A549 (cell line): Measurements from ENCODE around the gene PTH2. TPM values are rescaled to one million over a fixed set of nuclear protein-coding genes. Genes with fewer than 3 reads are reported as not detected.

ENCODE experiments used
- ATAC-seq, 2 experiments: fragments of 200-7000 bp in 1 of 2; fragments of >200 bp in 1 of 2; cut with Nextera tagmentation in 1 of 2; cut with Tn5 transposase in 1 of 2; 3 replicates each; pipeline versions ENCODE4 v1.8.0 to v1.9.1; 2018 to 2020; ENCODE audit warnings: mild to moderate bottlenecking in 1 of 2, moderate library complexity in 1 of 2
- CTCF ChIA-PET: fragments of 300-600 bp; sonication (Branson Sonifier 250); formaldehyde crosslinking; extraction: SDS; loops from one replicate; lab custom pipeline; 2021; ENCODE audit warnings: antibody characterized with exemption, inconsistent platforms; lab: Yijun Ruan, JAX
- POLR2A ChIA-PET: fragments of 350-600 bp; formaldehyde crosslinking; extraction: SDS; loops from one replicate; lab custom pipeline; 2021; ENCODE audit warnings: antibody characterized with exemption, inconsistent platforms; lab: Yijun Ruan, JAX
- DNase-seq, 2 experiments: peaks; one replicate each; pipeline versions ENCODE4 v3.0.0 to v3.0.0-alpha.2; 2011 to 2016; ENCODE audit warnings: low read depth in 1 of 2, low spot score in 1 of 2
- FAIRE-seq: peaks from 2 replicates; lab custom pipeline; 2011; peaks lifted over from hg19 to GRCh38; lab: Jason Lieb, UNC
- H3K27ac ChIP-seq, 2 experiments: fragments of >200 bp; sonication (Bioruptor Twin); formaldehyde crosslinking; 3 replicates each; pipeline ENCODE4 v1.5.1; 2016 to 2017
- H3K4me1 ChIP-seq: fragments of >200 bp; sonication (Bioruptor Twin); formaldehyde crosslinking; 3 replicates; pipeline ENCODE4 v1.6.1; 2016
- H3K4me2 ChIP-seq: fragments of >200 bp; sonication (Bioruptor Twin); formaldehyde crosslinking; 3 replicates; pipeline ENCODE4 v1.6.1; 2016
- H3K4me3 ChIP-seq: fragments of >200 bp; sonication (Bioruptor Twin); formaldehyde crosslinking; 3 replicates; pipeline ENCODE4 v1.5.1; 2016
- H3K9me3 ChIP-seq: fragments of >200 bp; sonication (Bioruptor Twin); formaldehyde crosslinking; 3 replicates; pipeline ENCODE4 v1.6.1; 2016
- ATOH8 ChIP-seq: fragments of 250-450 bp; sonication (Bioruptor Pico); IDR thresholded peaks from 2 replicates; pipeline ENCODE4 v1.5.0; 2020; ENCODE audit warnings: low read depth, mild to moderate bottlenecking, moderate library complexity
- BHLHE40 ChIP-seq: IDR thresholded peaks from 2 replicates; pipeline ENCODE4 v1.6.1; 2012; ENCODE audit warnings: low read depth, low read length, inconsistent platforms
- CEBPB ChIP-seq, 2 experiments: fragments of >200 bp in 1 of 2; sonication (Bioruptor Twin) in 1 of 2; formaldehyde crosslinking in 1 of 2; IDR thresholded peaks; 2 replicates each; pipeline ENCODE4 v1.6.1; 2012 to 2016
- CHD2 ChIP-seq: fragments of 150-350 bp; IDR thresholded peaks from 2 replicates; pipeline ENCODE4 v1.6.1; 2014; ENCODE audit warnings: low read length; ENCODE audit not compliant: partially characterized antibody
- CHD4 ChIP-seq: fragments of 200-600 bp; sonication (generic); IDR thresholded peaks from 2 replicates; pipeline ENCODE4 v1.6.1; 2016; ENCODE audit warnings: antibody characterized with exemption, mild to moderate bottlenecking, borderline replicate concordance
- CTCF ChIP-seq: fragments of >200 bp; sonication (Bioruptor Twin); formaldehyde crosslinking; IDR thresholded peaks from 3 replicates; pipeline ENCODE4 v1.5.1; 2016
- E2F6 ChIP-seq: IDR thresholded peaks from 2 replicates; pipeline ENCODE4 v1.6.1; 2012; ENCODE audit warnings: low read depth, borderline replicate concordance
- EHMT2 ChIP-seq: fragments of 200-600 bp; sonication (generic); IDR thresholded peaks from 2 replicates; pipeline ENCODE4 v1.6.1; 2016; ENCODE audit warnings: antibody characterized with exemption, low read depth, mild to moderate bottlenecking, moderate library complexity
- ELK1 ChIP-seq: fragments of 150-350 bp; IDR thresholded peaks from 2 replicates; pipeline ENCODE4 v1.6.1; 2014; ENCODE audit warnings: low read depth, mild to moderate bottlenecking, low read length
- ESRRA ChIP-seq: fragments of 150-350 bp; IDR thresholded peaks from 2 replicates; pipeline ENCODE4 v1.6.1; 2014; ENCODE audit warnings: mild to moderate bottlenecking, low read length, borderline replicate concordance
- FOSL2 ChIP-seq, 2 experiments: fragments of 450-650 bp in 1 of 2; fragments of >200 bp in 1 of 2; sonication (Bioruptor Twin) in 1 of 2; formaldehyde crosslinking; IDR thresholded peaks; 2 replicates each; pipeline versions ENCODE4 v1.5.0 to v1.6.1; 2016 to 2020; ENCODE audit warnings: mild to moderate bottlenecking in 1 of 2, moderate library complexity in 1 of 2
- FOXS1 ChIP-seq: fragments of 250-450 bp; sonication (Bioruptor Pico); IDR thresholded peaks from 2 replicates; pipeline ENCODE4 v1.5.0; 2020; ENCODE audit warnings: mild to moderate bottlenecking, moderate library complexity
- HDAC2 ChIP-seq: fragments of 200-600 bp; sonication (generic); IDR thresholded peaks from 2 replicates; pipeline ENCODE4 v1.6.1; 2016
- HEYL ChIP-seq: fragments of 250-450 bp; sonication (Bioruptor Pico); IDR thresholded peaks from 2 replicates; pipeline ENCODE4 v1.8.0; 2021; ENCODE audit warnings: mild to moderate bottlenecking, moderate library complexity
- HOXA7 ChIP-seq: fragments of 250-450 bp; sonication (Bioruptor Pico); IDR thresholded peaks from 2 replicates; pipeline ENCODE4 v1.5.0; 2020; ENCODE audit warnings: mild to moderate bottlenecking, moderate library complexity
- JUNB ChIP-seq: fragments of >200 bp; sonication (Bioruptor Twin); formaldehyde crosslinking; IDR thresholded peaks from 2 replicates; pipeline ENCODE4 v1.6.1; 2016
- KDM1A ChIP-seq: fragments of 200-600 bp; sonication (generic); IDR thresholded peaks from 2 replicates; pipeline ENCODE4 v1.6.1; 2016; ENCODE audit warnings: low read depth, mild to moderate bottlenecking
- MAFK ChIP-seq: fragments of 450-650 bp; IDR thresholded peaks from 2 replicates; pipeline ENCODE4 v1.6.1; 2014; ENCODE audit not compliant: partially characterized antibody
- MAZ ChIP-seq: fragments of 150-350 bp; IDR thresholded peaks from 2 replicates; pipeline ENCODE4 v1.6.1; 2014; ENCODE audit warnings: antibody characterized with exemption, low read depth, low read length, borderline replicate concordance
- POLR2A ChIP-seq: IDR thresholded peaks from 2 replicates; pipeline ENCODE4 v1.6.1; 2012; ENCODE audit warnings: mild to moderate bottlenecking, low read length
- RAD21 ChIP-seq, 2 experiments: fragments of >200 bp in 1 of 2; sonication (Bioruptor Twin) in 1 of 2; formaldehyde crosslinking in 1 of 2; IDR thresholded peaks in 1 of 2; conservative IDR thresholded peaks in 1 of 2; 2 replicates in 1 of 2; 3 replicates in 1 of 2; pipeline ENCODE4 v1.6.1; 2012 to 2018; ENCODE audit warnings: inconsistent platforms in 1 of 2
- REST ChIP-seq: fragments of 200-600 bp; sonication (generic); IDR thresholded peaks from 2 replicates; pipeline ENCODE4 v1.6.1; 2016; ENCODE audit warnings: antibody characterized with exemption, mild to moderate bottlenecking, moderate library complexity
- SREBF2 ChIP-seq: fragments of 450-650 bp; IDR thresholded peaks from 2 replicates; pipeline ENCODE4 v1.6.1; 2014; ENCODE audit warnings: mild to moderate bottlenecking, moderate library complexity
- TFCP2L1 ChIP-seq: fragments of 250-450 bp; sonication (Bioruptor Pico); IDR thresholded peaks from 2 replicates; pipeline ENCODE4 v1.5.0; 2021; ENCODE audit warnings: mild to moderate bottlenecking
- ZFP36 ChIP-seq: fragments of 450-650 bp; IDR thresholded peaks from 2 replicates; pipeline ENCODE4 v1.6.1; 2014; ENCODE audit warnings: borderline replicate concordance; ENCODE audit not compliant: partially characterized antibody
- WGBS: methylation state at CpG from one replicate; pipeline ENCODE4 v1.1.6; 2017; ENCODE audit errors: missing lambda C conversion rate; 5-methylcytosine and 5-hydroxymethylcytosine counted together
- polyA plus RNA-seq, 4 experiments: library from polyadenylated mRNA; depleted of rRNA in 3 of 4; stranded (reverse); fragments of >200 nt; fragmentation: RNase III in 1 of 4; extraction: RNeasy Plus Mini Kit Qiagen cat#74134 plus additional on column Dnase treatment in 1 of 4; gene quantifications; 2 replicates in 3 of 4; 3 replicates in 1 of 4; pipeline ENCODE4 v1.2.3, GENCODE V29; 2011 to 2017
- TF ChIP-seq, protein P1 (sequence below): fragments of 250-450 bp; sonication (Bioruptor Pico); IDR thresholded peaks from 2 replicates; pipeline ENCODE4 v1.5.0; 2021; ENCODE audit warnings: mild to moderate bottlenecking, moderate library complexity, borderline replicate concordance
- TF ChIP-seq, protein P2 (sequence below): IDR thresholded peaks from 2 replicates; pipeline ENCODE4 v1.6.1; 2012

Gene PTH2
- polyA plus RNA-seq, 2 of the 4 experiments (the other 2 are of a cell fraction): not detected

- no peak for TF ChIP-seq HDAC2
- TF ChIP-seq ATOH8: no peak
- TF ChIP-seq KDM1A: no peak
- TF ChIP-seq E2F6: no peak
- TF ChIP-seq REST: no peak
- no peak for TF ChIP-seq ZFP36
- TF ChIP-seq CTCF: no peak
- TF ChIP-seq CHD2: no peak
- TF ChIP-seq BHLHE40: no peak
- no peak for TF ChIP-seq HEYL
- TF ChIP-seq ELK1: no peak
- ChIA-PET CTCF (interaction anchor here (0.7 to 19.0 kb wide), 8 partner anchors 12 to 248 kb away, joined by 3 to 244 read pairs (median 4); partner anchors contain the start of genes GFY and KASH5), POLR2A (no interaction called here)
- Histone ChIP-seq H3K4me2 (no peak overlapping the region), H3K4me3 (no peak overlapping the region), H3K9me3 (no peaks in the 10 kb centered on the region), H3K4me1 (peaks cover 19% of the 10 kb centered on the region), H3K27ac (no peak overlapping the region)
- DNase-seq (no peak), ATAC-seq (no peak), FAIRE-seq (no peak)
- 22% methylated on average over 6 of the region's 6 CpGs for WGBS
Measured at GRCh38 chr19:49439836-49440235, 16.6 kb upstream of the PTH2 start.

DNA sequence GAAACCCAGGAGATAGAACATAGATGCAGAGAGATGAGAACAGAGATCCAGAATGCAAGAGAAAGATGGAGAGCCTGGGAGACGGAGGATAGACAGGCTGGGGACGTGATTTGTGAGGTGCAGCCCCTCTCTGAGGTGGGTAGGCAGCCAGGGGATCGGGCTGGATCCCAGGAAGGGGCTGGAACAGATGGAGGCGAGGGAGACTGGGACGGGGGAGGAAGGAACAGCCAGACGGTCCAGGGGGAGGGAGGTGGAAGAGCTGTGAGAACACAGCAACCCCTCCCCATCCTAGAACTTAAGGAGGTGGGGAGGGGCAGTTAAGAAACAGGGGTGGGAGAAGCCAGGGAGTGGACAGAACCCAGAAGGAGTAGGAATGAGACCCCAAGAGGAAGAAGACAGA, 15.0 kb upstream of the PTH2 start:
- ChIA-PET CTCF (interaction anchor here (19.0 kb wide), 1 partner anchor 46 kb away, joined by 244 read pairs; the partner anchor contains the start of gene KASH5), POLR2A (no interaction called here)
- no peak overlapping the region for H3K4me3 ChIP-seq
- ATAC-seq (no peak), DNase-seq (no peak), FAIRE-seq (no peak)
- H3K4me1 ChIP-seq: peaks cover 19% of the 10 kb centered on the region
- 3% methylated on average over 6 of the region's 6 CpGs for WGBS
- no peak overlapping the region for H3K4me2 ChIP-seq
- no peaks in the 10 kb centered on the region for H3K9me3 ChIP-seq
- H3K27ac ChIP-seq: no peak overlapping the region
- TF ChIP-seq POLR2A (no peak), FOXS1 (CRISPR knock-in tag) (no peak), TFCP2L1 (no peak), SREBF2 (no peak), HOXA7 (CRISPR knock-in tag) (no peak), FOSL2 (IDR thresholded peaks at IDR 0.05) (no peak), FOSL2 (CRISPR knock-in tag; IDR thresholded peaks at IDR 0.05) (no peak), CHD4 (no peak), ESRRA (no peak), MAZ (no peak), BHLHE40 (no peak), MAFK (no peak), JUNB (no peak), EHMT2 (no peak), CEBPB (IDR thresholded peaks at IDR 0.05) (no peak), RAD21 (conservative IDR thresholded peaks at IDR 0.05 in 1 of 2, IDR thresholded peaks at IDR 0.05 in 1 of 2) (no peak)
- TF ChIP-seq, protein P1, sequence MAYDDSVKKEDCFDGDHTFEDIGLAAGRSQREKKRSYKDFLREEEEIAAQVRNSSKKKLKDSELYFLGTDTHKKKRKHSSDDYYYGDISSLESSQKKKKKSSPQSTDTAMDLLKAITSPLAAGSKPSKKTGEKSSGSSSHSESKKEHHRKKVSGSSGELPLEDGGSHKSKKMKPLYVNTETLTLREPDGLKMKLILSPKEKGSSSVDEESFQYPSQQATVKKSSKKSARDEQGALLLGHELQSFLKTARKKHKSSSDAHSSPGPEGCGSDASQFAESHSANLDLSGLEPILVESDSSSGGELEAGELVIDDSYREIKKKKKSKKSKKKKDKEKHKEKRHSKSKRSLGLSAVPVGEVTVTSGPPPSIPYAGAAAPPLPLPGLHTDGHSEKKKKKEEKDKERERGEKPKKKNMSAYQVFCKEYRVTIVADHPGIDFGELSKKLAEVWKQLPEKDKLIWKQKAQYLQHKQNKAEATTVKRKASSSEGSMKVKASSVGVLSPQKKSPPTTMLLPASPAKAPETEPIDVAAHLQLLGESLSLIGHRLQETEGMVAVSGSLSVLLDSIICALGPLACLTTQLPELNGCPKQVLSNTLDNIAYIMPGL: no peak
- TF ChIP-seq, protein P2, sequence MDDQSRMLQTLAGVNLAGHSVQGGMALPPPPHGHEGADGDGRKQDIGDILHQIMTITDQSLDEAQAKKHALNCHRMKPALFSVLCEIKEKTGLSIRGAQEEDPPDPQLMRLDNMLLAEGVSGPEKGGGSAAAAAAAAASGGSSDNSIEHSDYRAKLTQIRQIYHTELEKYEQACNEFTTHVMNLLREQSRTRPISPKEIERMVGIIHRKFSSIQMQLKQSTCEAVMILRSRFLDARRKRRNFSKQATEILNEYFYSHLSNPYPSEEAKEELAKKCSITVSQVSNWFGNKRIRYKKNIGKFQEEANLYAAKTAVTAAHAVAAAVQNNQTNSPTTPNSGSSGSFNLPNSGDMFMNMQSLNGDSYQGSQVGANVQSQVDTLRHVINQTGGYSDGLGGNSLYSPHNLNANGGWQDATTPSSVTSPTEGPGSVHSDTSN: no peak
